ENCODE results near the gene MDK. TPM values are rescaled to one million over a fixed set of nuclear protein-coding genes. Genes with fewer than 3 reads are reported as not detected.

Gene MDK
- total and polyA plus RNA-seq, 2 experiments from 2014 or later = 562 to 1,225 TPM

- TF ChIP-seq, protein P1, sequence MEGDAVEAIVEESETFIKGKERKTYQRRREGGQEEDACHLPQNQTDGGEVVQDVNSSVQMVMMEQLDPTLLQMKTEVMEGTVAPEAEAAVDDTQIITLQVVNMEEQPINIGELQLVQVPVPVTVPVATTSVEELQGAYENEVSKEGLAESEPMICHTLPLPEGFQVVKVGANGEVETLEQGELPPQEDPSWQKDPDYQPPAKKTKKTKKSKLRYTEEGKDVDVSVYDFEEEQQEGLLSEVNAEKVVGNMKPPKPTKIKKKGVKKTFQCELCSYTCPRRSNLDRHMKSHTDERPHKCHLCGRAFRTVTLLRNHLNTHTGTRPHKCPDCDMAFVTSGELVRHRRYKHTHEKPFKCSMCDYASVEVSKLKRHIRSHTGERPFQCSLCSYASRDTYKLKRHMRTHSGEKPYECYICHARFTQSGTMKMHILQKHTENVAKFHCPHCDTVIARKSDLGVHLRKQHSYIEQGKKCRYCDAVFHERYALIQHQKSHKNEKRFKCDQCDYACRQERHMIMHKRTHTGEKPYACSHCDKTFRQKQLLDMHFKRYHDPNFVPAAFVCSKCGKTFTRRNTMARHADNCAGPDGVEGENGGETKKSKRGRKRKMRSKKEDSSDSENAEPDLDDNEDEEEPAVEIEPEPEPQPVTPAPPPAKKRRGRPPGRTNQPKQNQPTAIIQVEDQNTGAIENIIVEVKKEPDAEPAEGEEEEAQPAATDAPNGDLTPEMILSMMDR (IDR thresholded peaks at IDR 0.05; ENCODE audit: poor library complexity) = no peak
- no peak for TF ChIP-seq EZH2 (IDR thresholded peaks at IDR 0.05; ENCODE audit: borderline replicate concordance)
- no peak for TF ChIP-seq EZH2phosphoT487 (IDR thresholded peaks at IDR 0.05; ENCODE audit: low read depth, severe bottlenecking, unreplicated experiment)
- no peaks in the 10 kb centered on the region for H3K9me2 ChIP-seq (replicated peaks; ENCODE audit: insufficient read depth)
- H3K4me3 ChIP-seq = peak overlapping the region; percentile 36
- H3K4me1 ChIP-seq (ENCODE audit: insufficient read depth) = peaks cover 11% of the 10 kb centered on the region
- no peaks in the 10 kb centered on the region for H3K36me3 ChIP-seq (replicated peaks; ENCODE audit: insufficient read depth, low read depth)
- no peaks in the 10 kb centered on the region for H3K79me2 ChIP-seq
- DNase-seq (ENCODE audit: low spot score) = no peak
- 5% methylated on average over 22 of the region's 25 CpGs for WGBS (ENCODE audit: low lambda C conversion rate, missing lambda C conversion rate)
- H3K9me3 ChIP-seq (ENCODE audit: low read depth) = no peaks in the 10 kb centered on the region
- H3K27ac ChIP-seq = no peak overlapping the region
- H4K20me1 ChIP-seq (ENCODE audit: insufficient read depth, poor library complexity, severe bottlenecking) = no peaks in the 10 kb centered on the region
- H2AFZ ChIP-seq = peak overlapping the region; percentile 66
- H3K4me2 ChIP-seq = peak overlapping the region; percentile 100
- H3K27me3 ChIP-seq = peaks cover 56% of the 10 kb centered on the region
Observed at GRCh38 chr11:46333394-46333947, 48.0 kb upstream of the MDK start.

- 96% methylated on average over 3 of the region's 3 CpGs for WGBS (ENCODE audit: low lambda C conversion rate, missing lambda C conversion rate)
- Histone ChIP-seq H3K36me3 (replicated peaks; ENCODE audit: insufficient read depth, low read depth) (no peaks in the 10 kb centered on the region), H3K4me3 (no peak overlapping the region), H3K27ac (no peak overlapping the region), H3K9me3 (ENCODE audit: low read depth) (no peaks in the 10 kb centered on the region), H3K79me2 (no peaks in the 10 kb centered on the region), H3K4me1 (ENCODE audit: insufficient read depth) (peaks cover 18% of the 10 kb centered on the region), H3K9me2 (replicated peaks; ENCODE audit: insufficient read depth) (no peaks in the 10 kb centered on the region), H3K27me3 (peaks cover 56% of the 10 kb centered on the region), H2AFZ (no peak overlapping the region), H3K4me2 (no peak overlapping the region), H4K20me1 (ENCODE audit: insufficient read depth, poor library complexity, severe bottlenecking) (no peaks in the 10 kb centered on the region)
- DNase-seq (ENCODE audit: low spot score) = no peak
- TF ChIP-seq EZH2 (IDR thresholded peaks at IDR 0.05; ENCODE audit: borderline replicate concordance) (no peak), EZH2phosphoT487 (IDR thresholded peaks at IDR 0.05; ENCODE audit: low read depth, severe bottlenecking, unreplicated experiment) (no peak)
- TF ChIP-seq, protein P1 (IDR thresholded peaks at IDR 0.05; ENCODE audit: poor library complexity) = no peak
Observed at GRCh38 chr11:46334211-46334610, 47.3 kb upstream of the MDK start.

GRCh38 chr11:46335271-46335670, 46.2 kb upstream of the MDK start:
- DNase-seq (ENCODE audit: low spot score) = no peak
- TF ChIP-seq EZH2 (IDR thresholded peaks at IDR 0.05; ENCODE audit: borderline replicate concordance) (no peak), EZH2phosphoT487 (IDR thresholded peaks at IDR 0.05; ENCODE audit: low read depth, severe bottlenecking, unreplicated experiment) (no peak)
- TF ChIP-seq, protein P1 (IDR thresholded peaks at IDR 0.05; ENCODE audit: poor library complexity) = no peak
- H3K9me3 ChIP-seq (ENCODE audit: low read depth) = no peaks in the 10 kb centered on the region
- H3K79me2 ChIP-seq = no peaks in the 10 kb centered on the region
- no peak overlapping the region for H3K4me3 ChIP-seq
- no peak overlapping the region for H3K4me2 ChIP-seq
- H2AFZ ChIP-seq = no peak overlapping the region
- peaks cover 45% of the 10 kb centered on the region for H3K27me3 ChIP-seq
- H4K20me1 ChIP-seq (ENCODE audit: insufficient read depth, poor library complexity, severe bottlenecking) = no peaks in the 10 kb centered on the region
- no peak overlapping the region for H3K27ac ChIP-seq
- H3K4me1 ChIP-seq (ENCODE audit: insufficient read depth) = peaks cover 23% of the 10 kb centered on the region
- no peaks in the 10 kb centered on the region for H3K36me3 ChIP-seq (replicated peaks; ENCODE audit: insufficient read depth, low read depth)
- no peaks in the 10 kb centered on the region for H3K9me2 ChIP-seq (replicated peaks; ENCODE audit: insufficient read depth)
- WGBS (ENCODE audit: low lambda C conversion rate, missing lambda C conversion rate) = 93% methylated on average over 6 of the region's 6 CpGs
